ENCODE data around the gene BACH2.
A peak's percentile ranks its signal among the peaks of the same experiment; 100 is the strongest.

Gene BACH2

GRCh38 chr6:89955364-89955763, 341.3 kb downstream of the BACH2 start:
- H3K4me1 ChIP-seq (ENCODE audit: insufficient read depth, poor library complexity, severe bottlenecking) = peaks cover 40% of the 10 kb centered on the region
- no peaks in the 10 kb centered on the region for H3K36me3 ChIP-seq (ENCODE audit: low read depth)
- H3K27me3 ChIP-seq (ENCODE audit: insufficient read depth, poor library complexity, severe bottlenecking) = no peaks in the 10 kb centered on the region
- TF ChIP-seq, protein P1, sequence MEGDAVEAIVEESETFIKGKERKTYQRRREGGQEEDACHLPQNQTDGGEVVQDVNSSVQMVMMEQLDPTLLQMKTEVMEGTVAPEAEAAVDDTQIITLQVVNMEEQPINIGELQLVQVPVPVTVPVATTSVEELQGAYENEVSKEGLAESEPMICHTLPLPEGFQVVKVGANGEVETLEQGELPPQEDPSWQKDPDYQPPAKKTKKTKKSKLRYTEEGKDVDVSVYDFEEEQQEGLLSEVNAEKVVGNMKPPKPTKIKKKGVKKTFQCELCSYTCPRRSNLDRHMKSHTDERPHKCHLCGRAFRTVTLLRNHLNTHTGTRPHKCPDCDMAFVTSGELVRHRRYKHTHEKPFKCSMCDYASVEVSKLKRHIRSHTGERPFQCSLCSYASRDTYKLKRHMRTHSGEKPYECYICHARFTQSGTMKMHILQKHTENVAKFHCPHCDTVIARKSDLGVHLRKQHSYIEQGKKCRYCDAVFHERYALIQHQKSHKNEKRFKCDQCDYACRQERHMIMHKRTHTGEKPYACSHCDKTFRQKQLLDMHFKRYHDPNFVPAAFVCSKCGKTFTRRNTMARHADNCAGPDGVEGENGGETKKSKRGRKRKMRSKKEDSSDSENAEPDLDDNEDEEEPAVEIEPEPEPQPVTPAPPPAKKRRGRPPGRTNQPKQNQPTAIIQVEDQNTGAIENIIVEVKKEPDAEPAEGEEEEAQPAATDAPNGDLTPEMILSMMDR (IDR thresholded peaks at IDR 0.05; ENCODE audit: poor library complexity, severe bottlenecking) = no peak
- no peaks in the 10 kb centered on the region for H3K9me3 ChIP-seq (ENCODE audit: severe bottlenecking)
- H3K27ac ChIP-seq (ENCODE audit: poor library complexity, severe bottlenecking) = no peak overlapping the region
- ATAC-seq (ENCODE audit: low read depth) = no peak
- DNase-seq (ENCODE audit: low spot score) = no peak
- H3K4me3 ChIP-seq (ENCODE audit: severe bottlenecking) = no peak overlapping the region

DNA sequence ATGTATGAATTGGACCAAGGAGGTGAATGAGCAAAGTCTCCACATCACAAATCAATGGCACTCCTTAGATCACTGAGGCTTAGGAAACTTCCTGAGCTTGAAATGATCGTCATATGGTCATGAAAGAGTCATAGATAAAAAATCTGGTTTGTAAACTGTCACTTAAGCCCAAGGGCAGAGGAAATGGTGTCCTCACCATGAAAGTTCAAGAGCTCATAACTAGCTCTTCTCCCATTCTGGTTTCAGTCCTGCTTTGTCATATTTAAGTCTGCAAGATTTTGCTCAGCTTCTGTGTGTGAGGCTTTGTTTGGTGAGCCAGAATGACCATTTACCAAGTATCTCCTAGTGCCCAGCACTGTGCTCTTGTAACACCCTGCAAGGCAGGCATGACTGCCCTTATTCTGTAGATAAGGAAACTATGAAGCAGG, 341.9 kb downstream of the BACH2 start:
- H3K9me3 ChIP-seq (ENCODE audit: severe bottlenecking) = no peaks in the 10 kb centered on the region
- peaks cover 41% of the 10 kb centered on the region for H3K4me1 ChIP-seq (ENCODE audit: insufficient read depth, poor library complexity, severe bottlenecking)
- no peaks in the 10 kb centered on the region for H3K27me3 ChIP-seq (ENCODE audit: insufficient read depth, poor library complexity, severe bottlenecking)
- no peak for DNase-seq (ENCODE audit: low spot score)
- no peak for ATAC-seq (ENCODE audit: low read depth)
- H3K36me3 ChIP-seq (ENCODE audit: low read depth) = no peaks in the 10 kb centered on the region
- H3K4me3 ChIP-seq (ENCODE audit: severe bottlenecking) = no peak overlapping the region
- TF ChIP-seq, protein P1 (IDR thresholded peaks at IDR 0.05; ENCODE audit: poor library complexity, severe bottlenecking) = no peak
- H3K27ac ChIP-seq (ENCODE audit: poor library complexity, severe bottlenecking) = peak overlapping the region; percentile 97

- H3K4me3 ChIP-seq (ENCODE audit: severe bottlenecking) = no peak overlapping the region
- no peaks in the 10 kb centered on the region for H3K9me3 ChIP-seq (ENCODE audit: severe bottlenecking)
- H3K4me1 ChIP-seq (ENCODE audit: insufficient read depth, poor library complexity, severe bottlenecking) = peaks cover 41% of the 10 kb centered on the region
- ATAC-seq (ENCODE audit: low read depth) (peak; percentile 75), DNase-seq (ENCODE audit: low spot score) (no peak)
- peak overlapping the region; percentile 97 for H3K27ac ChIP-seq (ENCODE audit: poor library complexity, severe bottlenecking)
- no peaks in the 10 kb centered on the region for H3K27me3 ChIP-seq (ENCODE audit: insufficient read depth, poor library complexity, severe bottlenecking)
- no peaks in the 10 kb centered on the region for H3K36me3 ChIP-seq (ENCODE audit: low read depth)
- TF ChIP-seq, protein P1 (IDR thresholded peaks at IDR 0.05; ENCODE audit: poor library complexity, severe bottlenecking) = no peak
These were observed 344.0 kb downstream of the BACH2 start for GRCh38 chr6:89952686-89953085.

DNA sequence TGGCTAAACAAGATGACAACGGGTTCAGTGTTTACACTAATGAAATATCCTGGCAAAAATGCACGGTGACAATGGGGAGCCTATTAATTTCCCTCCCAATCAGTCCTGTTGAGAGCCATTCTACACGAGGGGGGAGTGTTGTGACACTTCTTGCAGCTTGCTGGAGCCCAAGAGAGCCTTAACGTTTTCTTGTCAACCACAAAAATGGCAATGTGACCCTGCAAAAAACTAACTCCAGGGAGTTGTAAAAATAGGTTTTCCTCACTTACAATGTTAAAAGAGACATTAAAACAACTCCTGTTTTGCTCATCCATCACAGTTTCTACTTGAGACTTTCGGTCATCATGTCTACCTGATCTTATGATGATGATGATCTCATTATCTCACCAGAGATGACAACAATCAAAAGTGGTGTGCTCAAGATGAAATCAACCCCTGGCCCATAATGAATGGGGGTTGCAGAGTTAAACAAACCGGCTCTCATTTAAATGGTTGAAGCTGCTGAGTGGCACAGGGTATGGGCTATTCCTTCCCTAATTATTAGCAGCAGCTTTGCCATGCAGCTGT, 344.5 kb downstream of the BACH2 start:
- Histone ChIP-seq H3K36me3 (ENCODE audit: low read depth) (no peaks in the 10 kb centered on the region), H3K27me3 (ENCODE audit: insufficient read depth, poor library complexity, severe bottlenecking) (no peaks in the 10 kb centered on the region), H3K27ac (ENCODE audit: poor library complexity, severe bottlenecking) (peak overlapping the region; percentile 97)

More for the DNA sequence above, 344.5 kb downstream of the BACH2 start:
- DNase-seq (ENCODE audit: low spot score) (no peak), ATAC-seq (ENCODE audit: low read depth) (no peak)
- TF ChIP-seq, protein P1 (IDR thresholded peaks at IDR 0.05; ENCODE audit: poor library complexity, severe bottlenecking) = no peak
- Histone ChIP-seq H3K4me3 (ENCODE audit: severe bottlenecking) (no peak overlapping the region), H3K9me3 (ENCODE audit: severe bottlenecking) (no peaks in the 10 kb centered on the region), H3K4me1 (ENCODE audit: insufficient read depth, poor library complexity, severe bottlenecking) (peaks cover 42% of the 10 kb centered on the region)
